RWPE1 (cell line): Measurements from ENCODE around the gene AP1AR.
A peak's percentile ranks its signal among the peaks of the same experiment; 100 is the strongest.
"Not testable (repeated sequence)": the region's sequence is repeated elsewhere in the genome, so short reads cannot be mapped to it uniquely, and the experiment has no call there.

Experiments
- CTCF ChIA-PET: fragments of 350-600 bp; sonication (Branson Sonifier 250); formaldehyde crosslinking; extraction: SDS; loops from one replicate; lab custom pipeline; 2021; lab: Yijun Ruan, JAX
- POLR2A ChIA-PET: fragments of 400-600 bp; formaldehyde crosslinking; extraction: SDS; loops from one replicate; lab custom pipeline; 2020; ENCODE audit warnings: antibody characterized with exemption; ENCODE audit not compliant: low non-redundant PET; lab: Yijun Ruan, JAX
- DNase-seq: peaks from one replicate; pipeline ENCODE4 v3.0.0; 2012; ENCODE audit warnings: low spot score
- H3K27ac ChIP-seq: fragments of 450-650 bp; 2 replicates; pipeline ENCODE4 v1.5.1; 2017
- TF ChIP-seq, protein P1 (sequence below): fragments of 450-650 bp; conservative IDR thresholded peaks from 2 replicates; pipeline ENCODE4 v1.5.1; 2017; ENCODE audit warnings: low read depth, mild to moderate bottlenecking

Gene AP1AR

DNA sequence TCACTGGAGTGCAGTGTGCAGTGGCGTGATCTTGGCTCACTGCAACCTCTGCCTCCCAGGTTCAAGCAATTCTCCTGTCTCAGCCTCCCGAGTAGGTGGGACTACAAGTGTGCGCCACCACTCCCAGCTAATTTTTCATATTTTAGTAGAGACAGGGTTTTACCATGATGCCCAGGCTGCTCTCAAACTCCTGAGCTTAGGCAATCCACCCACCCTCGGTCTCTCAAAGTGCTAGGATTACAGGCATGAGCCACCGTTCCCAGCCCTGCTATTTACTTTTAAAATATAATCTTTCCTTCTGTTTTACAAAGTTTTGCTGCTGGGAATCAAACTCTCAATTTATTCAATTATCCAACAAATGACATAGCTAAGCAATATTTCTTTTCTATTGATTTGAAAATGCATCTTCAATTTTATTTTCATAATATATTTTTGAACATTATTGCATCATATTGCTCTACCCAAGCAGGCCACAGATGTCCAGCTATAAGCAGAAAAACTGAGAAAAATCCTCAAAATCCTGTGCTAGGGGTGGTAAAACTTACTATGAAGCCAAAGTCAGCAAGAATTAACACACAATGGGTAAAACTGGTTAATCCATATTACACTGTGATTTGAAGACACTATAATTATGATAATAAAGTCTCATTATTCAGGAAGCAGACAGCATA lies 48.9 kb downstream of the AP1AR start:
- no peak overlapping the region for H3K27ac ChIP-seq
- DNase-seq = no peak
- TF ChIP-seq, protein P1, sequence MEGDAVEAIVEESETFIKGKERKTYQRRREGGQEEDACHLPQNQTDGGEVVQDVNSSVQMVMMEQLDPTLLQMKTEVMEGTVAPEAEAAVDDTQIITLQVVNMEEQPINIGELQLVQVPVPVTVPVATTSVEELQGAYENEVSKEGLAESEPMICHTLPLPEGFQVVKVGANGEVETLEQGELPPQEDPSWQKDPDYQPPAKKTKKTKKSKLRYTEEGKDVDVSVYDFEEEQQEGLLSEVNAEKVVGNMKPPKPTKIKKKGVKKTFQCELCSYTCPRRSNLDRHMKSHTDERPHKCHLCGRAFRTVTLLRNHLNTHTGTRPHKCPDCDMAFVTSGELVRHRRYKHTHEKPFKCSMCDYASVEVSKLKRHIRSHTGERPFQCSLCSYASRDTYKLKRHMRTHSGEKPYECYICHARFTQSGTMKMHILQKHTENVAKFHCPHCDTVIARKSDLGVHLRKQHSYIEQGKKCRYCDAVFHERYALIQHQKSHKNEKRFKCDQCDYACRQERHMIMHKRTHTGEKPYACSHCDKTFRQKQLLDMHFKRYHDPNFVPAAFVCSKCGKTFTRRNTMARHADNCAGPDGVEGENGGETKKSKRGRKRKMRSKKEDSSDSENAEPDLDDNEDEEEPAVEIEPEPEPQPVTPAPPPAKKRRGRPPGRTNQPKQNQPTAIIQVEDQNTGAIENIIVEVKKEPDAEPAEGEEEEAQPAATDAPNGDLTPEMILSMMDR = no peak
- ChIA-PET POLR2A (no interaction called here), CTCF (interaction anchor here (0.6 kb wide), 2 partner anchors 18 to 273 kb away, joined by 3 to 5 read pairs; no protein-coding TSS in a partner anchor)

DNA sequence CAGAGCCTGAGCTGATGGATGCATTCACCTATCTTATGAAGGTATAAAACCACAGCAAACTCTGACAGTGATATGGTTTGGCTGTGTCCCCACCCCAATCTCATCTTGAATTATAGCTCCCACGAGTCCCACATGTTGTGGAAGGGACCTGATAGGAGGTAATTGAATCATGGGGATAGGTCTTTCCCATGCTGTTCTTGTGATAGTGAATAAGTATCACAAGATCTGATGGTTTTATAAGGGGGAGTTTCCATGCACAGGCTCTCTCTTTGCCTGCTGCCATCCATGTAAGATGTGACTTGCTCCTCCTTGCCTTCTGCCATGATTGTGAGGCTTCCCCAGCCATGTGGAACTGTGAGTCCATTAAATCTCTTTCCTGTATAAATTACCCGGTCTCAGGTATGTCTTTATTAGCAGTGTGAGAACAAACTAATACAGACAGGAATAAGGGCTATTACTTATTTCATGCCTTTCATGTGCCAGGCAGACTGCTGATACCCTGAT lies 50.4 kb downstream of the AP1AR start:
- DNase-seq, H3K27ac ChIP-seq, POLR2A ChIA-PET, CTCF ChIA-PET: not testable (repeated sequence)

DNA sequence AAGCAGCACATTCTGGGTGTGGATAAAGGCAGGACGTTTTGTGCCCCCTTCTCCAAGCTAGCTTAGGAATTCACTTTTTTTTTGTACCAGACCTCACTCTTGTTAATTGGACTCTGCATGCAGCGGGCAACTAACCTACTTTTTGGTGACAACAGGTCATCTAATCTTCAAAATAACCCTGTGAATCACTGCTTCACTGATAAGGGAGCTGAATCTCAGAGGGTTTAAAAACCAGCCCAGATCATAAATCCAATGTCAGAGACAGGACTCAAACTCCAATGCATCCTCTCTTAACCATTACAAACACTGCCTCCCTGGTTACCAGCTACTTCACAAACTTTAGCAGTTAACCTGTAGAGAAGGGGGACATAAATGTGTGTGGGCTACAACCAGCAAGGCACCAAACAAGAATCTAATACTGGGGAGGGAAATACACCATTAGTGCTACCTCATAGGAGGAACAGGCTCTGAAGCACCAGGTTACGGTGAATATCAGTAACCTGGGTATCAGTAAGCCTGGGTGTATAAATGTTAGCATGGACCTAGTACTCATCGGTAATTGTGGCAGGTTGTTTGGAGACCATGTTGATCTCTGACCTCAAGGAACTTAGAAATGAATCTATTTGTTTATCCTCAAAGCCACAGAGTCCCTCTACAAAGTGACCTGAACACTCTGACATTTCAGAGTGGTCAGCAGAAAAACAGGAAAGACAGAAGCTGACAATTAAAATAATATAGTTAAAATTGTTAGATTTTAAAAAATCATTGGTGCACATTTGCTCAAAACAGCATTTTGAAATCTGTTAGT lies 51.5 kb downstream of the AP1AR start:
- TF ChIP-seq, protein P1 = no peak
- no peak for DNase-seq
- POLR2A ChIA-PET = no interaction called here
- CTCF ChIA-PET = no interaction called here
- no peak overlapping the region for H3K27ac ChIP-seq

DNA sequence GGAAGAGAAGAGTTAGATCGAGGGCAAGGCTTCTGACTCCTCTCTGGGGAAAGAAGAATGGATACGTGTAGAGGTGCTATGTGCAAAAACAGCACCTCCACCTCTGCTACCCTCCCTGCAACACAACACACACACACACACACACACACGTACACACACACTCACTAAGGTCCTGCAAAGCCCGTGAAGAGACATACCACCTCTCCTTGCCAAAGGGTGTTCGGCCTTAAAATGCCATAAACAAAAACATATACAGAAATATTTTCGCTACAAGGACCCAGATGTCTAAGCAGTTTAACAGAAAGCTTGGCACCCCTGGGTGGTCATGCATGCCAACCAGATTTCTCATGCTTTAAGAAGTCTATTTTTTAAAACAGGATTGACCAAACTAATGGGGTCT lies 52.6 kb downstream of the AP1AR start:
- TF ChIP-seq, protein P1 = no peak
- ChIA-PET POLR2A (interaction anchor here (2.3 kb wide), 1 partner anchor 13 kb away, joined by 8 read pairs; the partner anchor contains the start of gene ALPK1), CTCF (interaction anchor here (0.6 to 0.7 kb wide), 2 partner anchors 16 to 174 kb away, joined by 4 to 5 read pairs; no protein-coding TSS in a partner anchor)
- no peak overlapping the region for H3K27ac ChIP-seq
- no peak for DNase-seq

DNA sequence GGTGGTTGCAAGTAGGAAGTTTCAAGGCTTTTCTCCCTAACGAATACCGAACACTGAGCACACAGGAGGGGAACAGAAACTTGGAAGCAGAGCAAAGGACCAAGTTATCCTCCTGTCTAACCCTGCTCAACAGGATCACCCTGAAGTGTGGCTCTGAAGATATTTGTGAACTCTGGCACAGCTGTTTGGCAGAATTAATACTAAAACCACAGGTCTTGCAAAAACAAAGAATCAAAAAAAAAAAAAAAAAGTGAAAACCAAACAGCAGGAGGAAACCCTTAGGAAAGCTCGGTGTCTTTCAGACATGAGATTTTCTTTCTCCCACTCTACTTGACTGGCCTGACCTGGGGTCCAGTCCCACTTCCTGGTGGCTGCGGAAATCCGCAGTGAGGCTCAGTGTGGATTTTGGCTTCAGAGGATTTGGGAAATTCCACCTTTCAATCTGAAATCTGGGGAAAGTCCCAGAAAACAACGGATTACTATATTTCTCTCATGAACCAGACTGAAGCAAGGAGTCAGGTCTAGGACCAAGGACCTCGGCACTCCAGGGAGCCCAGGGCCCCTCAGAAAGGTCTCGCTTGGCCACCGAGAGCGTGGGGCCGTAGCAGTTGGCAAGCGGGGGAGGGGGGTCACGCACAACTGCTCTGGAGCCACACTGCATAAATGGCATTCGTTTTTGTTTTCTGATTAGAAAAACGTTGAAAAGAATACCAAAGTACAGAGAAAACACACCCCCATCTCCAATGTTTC lies 53.2 kb downstream of the AP1AR start:
- DNase-seq = no peak
- CTCF ChIA-PET = interaction anchor here (0.6 to 0.8 kb wide), 3 partner anchors 17 to 175 kb away, joined by 3 to 5 read pairs (median 4); no protein-coding TSS in a partner anchor
- TF ChIP-seq, protein P1 = no peak
- POLR2A ChIA-PET = interaction anchor here (0.6 to 2.3 kb wide), 2 partner anchors 12 to 232 kb away, joined by 3 to 8 read pairs; partner anchors contain the start of gene ALPK1
- H3K27ac ChIP-seq = peak overlapping the region; percentile 82

DNA sequence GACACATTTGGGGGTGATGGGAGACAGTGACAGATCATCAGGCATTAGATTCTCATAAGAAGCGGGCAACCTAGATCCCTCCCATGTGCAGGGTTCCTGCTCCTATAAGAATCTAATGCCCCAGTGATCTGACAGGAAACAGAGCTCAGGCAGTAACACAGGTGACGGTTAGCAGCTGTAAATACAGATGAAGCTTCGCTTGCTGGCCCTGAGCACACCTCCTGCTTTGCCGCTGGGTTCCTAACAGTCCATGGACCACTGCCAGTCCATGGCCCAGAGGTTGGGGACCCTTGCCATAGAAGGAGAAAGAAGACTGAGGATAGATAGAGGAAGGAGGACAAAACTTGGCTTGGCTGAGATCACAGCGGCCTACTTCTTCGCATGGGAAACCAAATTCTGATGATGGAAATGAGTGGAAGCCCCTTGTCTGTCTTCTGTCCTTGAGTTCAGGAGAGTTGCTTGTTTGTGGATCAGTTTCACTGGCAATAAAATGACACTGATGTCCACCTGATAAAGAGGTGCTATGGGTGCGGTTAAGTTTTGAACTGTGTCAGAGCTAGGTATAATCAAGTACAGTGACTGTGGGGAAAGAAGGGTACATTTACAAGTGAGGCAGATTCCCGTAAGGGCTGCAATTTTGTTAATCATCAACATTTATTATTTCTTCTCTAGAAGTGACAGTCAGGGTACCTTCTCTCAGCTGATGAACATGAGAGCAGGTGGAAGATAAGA lies 55.8 kb downstream of the AP1AR start:
- DNase-seq = no peak
- CTCF ChIA-PET = interaction anchor here (0.6 kb wide), 1 partner anchor 100 kb away, joined by 3 read pairs; no protein-coding TSS in a partner anchor
- no peak overlapping the region for H3K27ac ChIP-seq
- POLR2A ChIA-PET = interaction anchor here (0.6 kb wide), 1 partner anchor 120 kb away, joined by 3 read pairs; no protein-coding TSS in a partner anchor
- TF ChIP-seq, protein P1 = no peak
